Activated CD4-positive, alpha-beta T cell treated with anti-CD3 and anti-CD28 coated beads, Interleukin-2, Interleukin-4, amounts not matched to agents 100 ng/mL and 50 ng/mL, durations not matched to agents 16 hours and 8 hours (primary cell): Measurements from ENCODE around the gene FAM89B.

Source experiments
- DNase-seq: peaks from one replicate; pipeline ENCODE4 v3.0.0-alpha.2; 2020; ENCODE audit warnings: low spot score

FAM89B gene

DNA sequence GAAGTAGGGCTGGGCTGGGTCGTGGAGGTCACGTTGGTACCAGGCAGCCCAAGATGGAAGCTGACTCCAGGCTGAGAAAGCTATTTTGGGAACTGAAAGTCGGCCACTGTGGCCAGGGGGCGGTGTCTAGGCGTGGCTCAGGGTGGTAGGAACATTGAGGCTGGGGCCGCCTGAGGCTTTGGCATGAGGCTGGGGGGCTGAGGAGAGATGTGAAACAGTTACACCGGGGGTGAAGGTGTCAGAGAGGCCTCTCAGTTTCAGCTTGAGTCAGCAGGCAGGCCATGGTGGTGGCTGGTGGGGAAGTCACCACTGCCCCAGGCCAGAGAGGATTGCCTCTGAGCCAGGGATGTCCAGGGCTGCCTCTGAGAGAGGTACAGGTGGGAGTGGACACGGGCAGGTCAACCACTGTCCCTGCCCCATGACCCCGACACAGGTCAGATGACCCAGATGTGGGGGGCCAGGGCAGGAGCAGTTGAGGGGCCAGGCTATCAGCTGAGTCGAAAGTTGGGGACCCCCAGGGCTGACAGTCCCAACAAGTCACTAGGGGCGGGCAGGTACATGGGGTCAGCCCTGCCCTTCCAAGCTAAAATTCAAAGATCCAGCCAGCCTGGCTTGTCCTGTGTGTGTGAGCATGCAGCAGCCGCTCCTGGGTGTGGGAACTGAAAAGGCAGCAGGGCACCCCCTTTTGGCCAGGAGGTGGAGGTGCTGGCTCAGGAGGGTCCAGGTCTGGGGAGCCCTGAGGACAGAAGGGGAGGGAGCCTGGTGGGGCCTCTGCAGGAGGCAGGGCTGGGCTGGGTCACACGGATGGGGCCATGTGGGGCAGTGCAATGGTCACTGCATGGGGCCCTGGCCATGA lies 16.1 kb downstream of the FAM89B start:
- peak; percentile 89 for DNase-seq

DNA sequence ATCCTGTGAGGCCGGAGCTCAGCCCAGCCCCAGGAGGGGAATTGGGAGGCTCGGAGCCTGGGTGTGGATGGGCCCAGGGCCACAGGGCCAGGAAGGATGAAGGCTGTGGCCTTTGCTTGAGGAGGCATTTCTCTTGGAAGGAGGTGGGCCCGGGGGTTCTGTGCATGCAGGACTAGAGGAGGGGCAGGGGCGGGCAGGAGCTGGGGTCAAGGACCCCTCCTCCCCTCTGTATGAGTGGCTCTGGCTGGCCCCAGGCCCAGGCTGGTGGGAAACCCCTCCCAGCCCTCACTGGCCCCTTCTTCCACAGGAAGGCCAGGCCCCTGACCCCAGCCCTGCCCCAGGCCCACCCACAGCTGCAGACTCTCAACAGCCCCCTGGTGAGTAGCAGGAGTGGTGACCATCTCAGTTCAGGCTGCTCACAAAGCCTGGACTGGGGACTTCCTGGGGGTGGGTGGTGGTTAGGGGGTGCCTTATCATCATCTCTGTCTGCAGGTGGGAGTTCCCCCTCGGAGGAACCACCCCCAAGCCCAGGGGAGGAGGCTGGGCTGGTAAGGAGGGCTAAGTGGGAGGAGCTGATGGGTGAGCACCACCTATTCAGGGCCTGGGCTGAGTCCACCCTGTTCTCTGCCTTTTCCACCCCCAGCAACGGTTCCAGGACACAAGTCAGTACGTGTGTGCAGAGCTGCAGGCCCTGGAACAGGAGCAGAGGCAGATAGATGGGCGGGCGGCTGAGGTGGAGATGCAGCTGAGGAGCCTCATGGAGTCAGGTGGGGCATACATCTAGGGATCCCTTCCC lies 17.3 kb downstream of the FAM89B start:
- DNase-seq: peak; percentile 23

DNA sequence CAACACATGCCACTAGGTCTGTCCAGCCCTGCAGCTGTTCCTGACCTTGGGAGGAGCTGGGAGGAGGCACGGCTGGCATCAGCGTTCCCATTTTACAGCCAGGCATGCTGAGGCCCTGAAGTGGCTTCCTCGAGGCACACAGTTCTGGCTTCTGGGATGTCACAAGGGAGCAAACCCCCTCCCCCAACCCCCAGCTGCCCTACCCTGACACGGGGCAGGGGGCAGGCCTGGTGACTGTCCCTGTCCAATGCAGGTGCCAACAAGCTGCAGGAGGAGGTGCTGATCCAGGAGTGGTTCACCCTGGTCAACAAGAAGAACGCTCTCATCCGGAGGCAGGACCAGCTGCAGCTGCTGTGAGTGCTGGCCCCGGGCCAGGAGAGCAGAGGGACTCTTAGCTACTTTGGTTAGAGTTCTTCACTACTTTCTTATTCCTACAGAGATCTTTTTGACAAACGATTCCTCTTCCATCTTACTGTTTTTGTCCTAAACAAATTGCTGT lies 18.0 kb downstream of the FAM89B start:
- DNase-seq: no peak

DNA sequence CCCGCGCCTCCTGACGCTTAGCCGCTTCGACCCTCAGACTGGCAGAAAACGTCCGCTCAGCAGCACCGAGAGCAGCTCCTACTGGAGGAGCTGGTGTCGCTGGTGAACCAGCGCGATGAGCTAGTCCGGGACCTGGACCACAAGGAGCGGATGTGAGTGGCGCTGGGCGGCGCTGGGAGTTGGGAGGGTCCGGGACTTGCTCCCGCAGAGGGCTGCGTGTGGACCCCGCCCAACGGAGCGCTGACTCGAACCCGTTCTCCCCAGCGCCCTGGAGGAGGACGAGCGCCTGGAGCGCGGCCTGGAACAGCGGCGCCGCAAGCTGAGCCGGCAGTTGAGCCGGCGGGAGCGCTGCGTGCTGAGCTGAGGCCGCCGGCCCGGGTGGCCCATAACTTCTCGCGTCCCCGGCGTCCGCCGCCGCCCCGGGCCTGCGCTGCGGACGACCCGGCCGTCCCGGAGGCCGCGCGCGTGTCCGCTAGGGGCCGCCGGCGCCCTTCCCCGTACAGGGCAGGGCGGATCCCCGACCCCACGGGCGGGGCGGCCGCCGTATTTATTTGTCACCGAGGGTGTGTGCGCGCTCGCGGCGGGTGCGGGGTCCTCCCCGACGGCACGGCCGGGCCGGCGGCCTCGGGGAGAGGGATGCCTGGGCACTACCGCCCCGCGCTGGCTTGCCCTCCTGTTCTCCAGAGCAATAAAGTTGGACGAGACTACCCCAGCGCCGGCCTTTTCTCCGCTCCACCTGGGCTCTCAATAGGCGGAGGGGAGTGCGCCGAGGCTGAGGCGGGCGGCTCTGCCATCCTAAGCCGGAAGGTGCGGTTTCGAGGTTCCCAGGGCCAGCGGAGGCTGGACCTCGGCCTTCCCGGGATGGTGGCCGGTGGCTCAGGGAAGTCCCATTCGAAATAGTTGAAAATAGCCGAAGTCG lies 19.9 kb downstream of the FAM89B start:
- DNase-seq: no peak

DNA sequence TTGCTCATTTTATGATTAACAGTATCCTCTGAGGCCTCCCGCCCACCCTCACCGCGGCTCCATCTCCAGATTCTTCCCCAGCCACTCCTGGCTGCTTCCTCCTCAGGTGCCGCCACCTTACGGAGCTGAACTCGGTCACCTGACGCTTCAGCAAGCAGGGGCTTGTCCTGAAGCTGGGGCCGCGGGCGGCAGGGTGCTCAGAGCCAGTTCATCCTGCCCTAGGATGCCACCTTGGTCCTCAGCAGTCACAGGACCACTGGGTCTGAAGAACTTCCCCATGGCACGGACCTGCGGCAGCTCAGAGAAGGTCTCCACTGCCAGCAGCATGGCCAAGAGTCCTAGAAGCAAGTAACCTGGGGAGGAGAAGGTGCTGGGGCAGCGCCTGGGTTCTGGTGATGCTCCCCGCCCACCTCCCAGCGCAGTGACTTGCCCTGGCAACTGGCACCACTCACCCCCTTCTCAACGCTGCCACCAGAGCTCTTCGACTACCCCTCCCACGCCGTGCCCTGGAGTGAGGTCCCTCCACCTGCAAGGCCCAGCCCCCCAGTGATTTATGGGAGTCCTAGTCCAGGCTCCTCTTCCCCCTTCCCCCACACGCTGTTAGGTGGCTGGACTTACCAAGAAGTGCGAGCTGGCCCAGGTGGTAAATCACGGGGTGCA lies 20.6 kb downstream of the FAM89B start:
- DNase-seq: no peak

DNA sequence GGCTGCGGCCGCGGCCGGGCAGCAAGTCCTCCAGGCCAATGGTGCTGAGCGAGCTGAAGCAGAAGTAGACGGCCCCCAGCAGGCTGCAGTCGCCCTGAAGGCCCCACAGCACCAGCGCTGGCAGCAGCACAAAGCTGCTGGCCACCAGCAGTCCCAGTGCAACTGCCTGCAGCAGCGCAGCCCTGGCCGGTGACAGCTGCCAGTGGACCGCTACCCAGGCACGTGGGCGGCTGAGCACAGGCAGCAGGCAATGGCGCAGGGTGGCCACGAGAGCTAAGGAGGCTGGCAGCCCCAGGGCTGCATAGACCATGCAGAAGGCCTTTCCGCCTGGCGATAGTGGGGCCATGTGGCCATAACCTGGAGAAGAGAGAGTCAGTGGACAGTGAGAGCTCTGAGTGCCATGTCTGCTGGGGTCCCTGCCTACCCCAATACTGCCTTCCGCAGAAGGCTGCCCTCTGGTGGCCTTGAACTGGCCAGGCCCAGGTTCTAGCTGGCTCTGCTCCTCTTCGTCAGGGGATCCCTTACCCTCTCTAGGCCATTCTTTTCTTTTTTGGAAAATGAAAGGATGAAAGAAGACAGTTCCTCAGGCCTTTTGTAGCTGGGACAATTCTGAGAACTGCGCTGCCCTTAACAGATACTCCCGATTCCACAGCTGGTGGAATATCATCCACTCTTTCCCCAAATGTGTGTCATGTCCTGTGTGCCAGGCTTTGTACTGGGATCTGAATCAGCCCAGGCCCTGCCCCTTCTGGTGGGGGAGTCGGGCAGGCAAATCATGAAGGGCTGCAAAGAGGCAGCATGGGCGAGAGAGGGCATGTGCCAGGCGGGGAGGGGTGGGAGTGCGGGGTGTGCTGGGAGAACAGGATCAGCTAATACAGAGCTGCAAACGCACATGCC lies 21.4 kb downstream of the FAM89B start:
- DNase-seq: peak; percentile 36

DNA sequence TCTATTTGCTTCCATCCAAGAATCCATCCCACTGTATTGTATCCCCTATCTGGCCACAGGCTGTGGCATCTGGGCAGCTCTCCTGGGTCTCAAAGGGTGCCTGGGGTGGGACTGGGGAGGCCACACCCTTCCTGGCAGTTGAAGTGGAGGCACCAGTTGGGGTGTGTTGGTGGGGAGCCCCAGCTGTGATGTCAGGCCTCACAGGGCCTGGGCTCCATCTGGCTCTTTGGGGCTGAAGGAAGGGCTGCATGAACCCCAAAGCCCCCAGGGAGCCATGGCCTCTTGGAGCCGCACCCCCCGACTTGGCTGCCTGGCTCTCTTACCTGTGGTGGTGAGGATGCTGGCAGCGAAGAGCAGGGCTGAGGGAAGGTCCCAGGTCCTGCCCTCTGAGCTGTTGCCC lies 22.8 kb downstream of the FAM89B start:
- DNase-seq: no peak

DNA sequence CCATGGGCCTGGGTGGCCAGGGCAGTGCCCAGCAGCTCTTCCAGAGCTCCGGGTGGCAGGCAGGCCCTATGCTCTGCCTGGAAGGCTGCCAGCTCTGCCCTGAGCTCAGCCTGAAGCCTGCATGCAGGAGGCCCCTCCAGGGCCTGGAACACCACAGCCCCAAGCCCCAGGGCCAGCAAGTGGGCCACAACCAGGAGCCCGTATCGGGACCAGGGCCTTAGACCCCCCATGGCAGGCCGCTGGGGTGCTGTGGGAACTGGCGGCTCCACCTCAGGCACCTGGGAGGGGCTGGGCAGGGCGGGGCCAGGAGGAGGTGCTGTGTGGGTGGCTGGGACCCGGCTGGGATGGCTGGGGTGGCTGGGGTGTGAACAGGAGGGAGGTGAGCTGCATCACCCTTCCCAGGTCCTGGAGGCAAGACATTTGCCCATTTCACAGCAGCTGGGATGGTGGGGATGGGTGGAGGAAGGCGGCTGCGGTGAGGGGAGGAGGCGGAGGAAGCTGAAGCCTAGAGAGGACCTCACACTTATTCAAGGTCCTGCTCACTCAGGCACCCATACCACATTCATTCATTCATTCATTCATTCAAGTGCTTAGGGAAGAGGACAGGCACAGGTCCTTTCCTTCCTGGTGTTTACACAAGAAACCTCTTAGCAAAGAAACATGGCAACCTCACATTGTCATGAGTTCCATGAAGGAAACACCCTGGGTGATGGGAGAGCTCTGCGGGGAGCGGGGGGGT lies 23.4 kb downstream of the FAM89B start, which contains the start of gene KCNK7:
Gene KCNK7, minus strand, starts transcription at position 258 of the 739 bp plus-strand sequence. Its CDS starts 28 bp downstream, at position 230.
- no peak for DNase-seq

DNA sequence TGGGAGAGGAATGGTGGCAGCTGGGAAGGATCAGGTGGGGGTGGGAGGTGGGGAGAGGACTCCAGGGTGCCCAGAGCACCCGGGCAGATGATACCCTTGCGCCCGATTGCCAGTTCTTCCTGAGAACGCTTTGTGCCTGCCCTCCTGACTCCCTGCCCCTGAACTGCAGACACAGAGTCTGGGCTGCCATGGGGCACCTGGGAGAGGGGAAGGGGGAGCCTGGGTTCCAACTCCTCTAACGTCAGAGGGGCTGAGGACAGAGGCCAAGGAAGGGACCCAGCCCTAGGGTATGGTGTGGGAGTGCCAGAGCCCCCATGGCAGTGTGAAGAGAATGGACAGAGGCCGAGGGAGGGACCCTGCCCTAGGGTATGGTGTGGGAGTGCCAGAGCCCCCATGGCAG lies 24.2 kb downstream of the FAM89B start:
- no peak for DNase-seq

DNA sequence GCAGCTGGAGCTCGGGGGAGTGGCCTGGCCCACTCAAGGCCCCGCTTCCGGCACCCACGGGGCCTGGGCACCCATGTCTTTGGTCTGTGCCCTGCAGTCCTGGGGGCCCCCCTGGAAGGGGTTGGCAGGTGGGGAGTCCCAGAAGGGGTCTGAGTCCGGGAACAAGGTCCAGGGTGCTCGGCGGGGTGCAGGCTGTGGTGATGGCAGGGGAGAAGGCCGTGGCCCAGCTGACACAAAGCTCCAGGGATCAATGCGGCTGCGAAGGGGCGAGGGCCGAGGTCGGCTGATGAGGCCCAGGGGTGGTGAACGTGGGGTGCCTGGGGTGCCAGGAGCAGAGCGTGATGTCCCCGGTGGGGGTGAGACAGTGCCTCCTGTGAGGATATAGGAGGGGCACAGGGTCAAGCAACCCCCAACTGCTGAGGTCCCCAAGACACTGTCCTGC lies 25.9 kb downstream of the FAM89B start:
- DNase-seq: no peak

DNA sequence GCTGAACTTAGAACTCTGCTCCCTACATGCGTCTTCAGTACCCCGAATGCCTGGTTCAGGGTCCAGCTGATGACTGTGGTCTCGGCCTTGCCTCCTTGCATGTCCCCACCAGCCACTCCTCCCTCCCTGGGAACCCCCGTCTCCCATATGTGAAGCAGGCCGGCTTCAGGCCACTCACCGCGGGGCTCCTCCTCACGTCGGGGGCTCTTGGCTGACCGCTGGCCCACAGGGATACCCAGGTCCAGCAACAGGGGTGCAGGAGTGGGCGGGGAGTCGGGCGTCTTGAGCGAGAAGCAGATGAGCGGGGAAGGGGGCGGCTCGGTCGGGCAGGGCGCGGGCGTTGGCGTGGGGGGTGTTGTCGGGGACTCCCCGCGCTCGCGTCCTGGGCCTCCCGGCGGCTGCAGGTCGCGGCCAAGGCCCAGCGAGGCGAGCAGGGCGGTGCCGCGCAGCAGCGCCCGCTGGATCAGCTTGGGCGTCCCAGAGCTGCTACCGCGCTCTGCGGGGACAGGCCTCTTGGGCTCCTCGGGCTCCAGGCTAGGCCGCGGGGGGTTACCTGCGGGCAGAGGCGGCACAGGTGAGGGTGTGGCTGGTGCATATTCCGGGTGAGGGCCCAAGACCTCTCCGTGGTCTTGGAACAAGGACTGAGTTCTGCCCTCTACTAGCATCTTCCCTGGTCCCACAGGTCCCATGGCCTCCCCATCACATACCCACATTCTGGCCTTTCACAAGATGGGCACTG lies 27.0 kb downstream of the FAM89B start:
- no peak for DNase-seq

DNA sequence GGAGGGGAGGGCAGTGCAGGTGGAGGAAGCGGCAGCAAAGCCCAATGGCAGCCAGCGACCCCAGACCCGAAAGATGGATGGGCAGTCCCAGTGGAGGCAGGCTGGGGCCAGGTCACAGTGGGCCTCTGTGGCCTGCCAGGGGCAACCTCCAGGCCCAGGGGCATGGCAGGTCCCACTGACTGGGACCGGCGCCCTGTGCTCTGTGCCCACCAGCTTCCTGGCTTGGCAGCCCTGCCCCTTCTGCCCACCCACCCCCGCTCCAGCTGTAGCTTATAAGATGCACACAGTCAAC lies 27.6 kb downstream of the FAM89B start:
- no peak for DNase-seq

DNA sequence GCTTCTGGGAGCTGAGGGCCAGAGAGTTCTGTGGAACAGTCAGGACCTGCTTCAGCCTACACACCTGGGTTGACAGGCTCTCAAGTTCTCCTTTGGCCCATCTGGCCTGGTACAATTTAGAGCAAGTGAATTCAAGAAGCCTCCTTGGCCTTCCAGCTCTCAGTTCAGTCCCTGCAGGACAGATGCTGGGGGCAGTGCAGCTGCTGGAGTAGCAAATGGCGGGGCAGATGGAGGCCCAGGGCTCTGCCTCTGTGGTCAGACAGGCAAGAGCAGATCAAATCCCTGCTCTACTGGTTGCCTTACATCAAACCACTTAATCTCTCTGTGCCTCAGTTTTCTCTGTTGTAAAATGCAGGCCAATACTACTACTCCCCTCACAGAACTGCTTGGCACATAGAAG lies 31.9 kb downstream of the FAM89B start:
- DNase-seq: no peak

DNA sequence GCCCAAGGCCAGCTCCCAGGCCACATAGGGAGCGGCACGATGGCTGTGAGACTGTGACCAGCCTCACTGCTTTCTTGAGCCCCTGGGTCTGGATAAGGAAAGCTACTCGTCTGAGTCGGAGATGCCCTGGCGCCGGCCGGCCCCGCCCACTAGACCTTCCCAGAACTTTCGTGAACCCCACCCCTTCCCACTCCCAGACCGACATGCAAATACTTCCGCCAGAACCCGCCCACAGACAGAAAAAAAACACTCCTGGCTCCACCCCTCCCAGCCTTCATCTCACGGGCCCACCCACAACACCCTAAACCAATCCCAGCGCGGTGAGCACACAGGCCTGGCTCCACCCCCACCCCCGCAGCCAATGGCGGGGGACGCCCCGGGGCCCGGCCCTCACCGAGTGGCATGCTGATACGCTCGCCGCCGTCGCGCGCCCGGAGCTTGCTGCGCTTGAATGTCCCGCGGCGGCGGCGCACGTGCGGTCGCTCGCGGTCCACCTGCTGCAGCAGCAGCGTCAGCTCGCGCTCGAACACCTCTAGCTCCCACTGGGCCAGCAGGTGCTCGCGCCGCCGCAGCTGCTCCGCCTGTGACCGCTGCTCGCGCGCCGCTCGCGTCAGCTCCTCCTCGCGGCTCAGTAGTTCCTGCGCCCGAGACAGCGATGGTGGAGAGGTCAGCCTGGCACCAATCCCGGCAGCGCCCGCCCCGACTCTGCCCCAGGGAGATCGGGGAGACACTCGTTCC lies 34.7 kb downstream of the FAM89B start:
- DNase-seq: no peak

DNA sequence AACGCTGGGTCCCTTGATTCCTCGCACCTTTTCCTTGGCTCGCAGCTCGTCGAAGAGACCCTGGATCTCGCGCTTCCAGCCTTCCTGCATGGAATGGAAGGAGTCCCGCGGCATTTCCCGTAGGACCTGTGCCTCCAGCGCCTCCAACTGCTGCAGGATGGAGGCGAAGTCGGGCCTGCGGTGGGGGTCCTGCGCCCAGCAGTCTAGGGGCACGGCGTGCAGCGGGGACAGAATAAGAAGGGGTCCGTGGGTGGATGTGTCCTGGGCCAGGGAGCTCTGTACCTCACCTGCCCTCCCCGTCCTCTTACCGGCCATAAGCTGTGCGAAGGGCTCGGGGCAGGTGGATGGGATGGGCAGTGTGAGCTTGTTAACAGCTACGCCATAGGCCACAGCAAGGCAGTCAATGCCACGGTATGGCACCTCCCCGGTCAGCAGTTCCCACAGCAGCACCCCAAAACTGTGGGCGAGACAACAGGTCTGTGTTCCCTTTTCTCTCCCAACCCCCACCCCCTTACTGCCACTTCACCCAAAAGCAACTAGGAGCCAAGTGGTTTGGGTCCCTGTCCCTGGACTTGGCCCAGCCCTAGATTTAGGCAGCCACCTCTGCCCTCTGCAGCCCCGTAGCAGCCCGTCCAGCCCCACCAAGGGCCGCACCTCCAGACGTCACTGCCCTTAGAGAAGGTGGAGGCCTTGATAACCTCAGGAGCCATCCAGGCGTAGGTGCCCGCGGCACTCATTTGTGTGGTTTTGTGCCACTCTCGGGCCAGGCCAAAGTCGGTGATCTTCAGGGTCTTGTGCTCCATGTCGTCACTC lies 35.5 kb downstream of the FAM89B start:
- DNase-seq: no peak

DNA sequence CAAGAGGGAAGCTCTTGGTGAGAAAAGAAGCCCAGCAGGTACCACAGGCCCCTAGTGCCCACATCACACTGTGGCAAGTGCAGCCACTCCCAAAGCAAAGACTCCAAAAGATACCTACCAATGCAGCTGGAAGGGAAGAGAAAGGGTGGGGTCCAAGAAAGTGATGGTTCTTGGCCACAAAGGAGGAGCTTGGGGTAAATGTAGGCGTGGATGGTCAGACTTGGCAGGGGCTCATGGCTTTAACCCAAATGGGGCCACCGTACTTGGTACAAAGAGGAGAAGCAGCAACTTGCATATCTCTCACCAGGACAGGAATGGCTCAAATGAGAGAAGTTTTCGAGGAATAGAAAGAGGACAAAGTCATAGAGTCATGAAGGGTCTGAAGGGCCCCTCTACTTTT lies 36.9 kb downstream of the FAM89B start:
- DNase-seq: no peak

DNA sequence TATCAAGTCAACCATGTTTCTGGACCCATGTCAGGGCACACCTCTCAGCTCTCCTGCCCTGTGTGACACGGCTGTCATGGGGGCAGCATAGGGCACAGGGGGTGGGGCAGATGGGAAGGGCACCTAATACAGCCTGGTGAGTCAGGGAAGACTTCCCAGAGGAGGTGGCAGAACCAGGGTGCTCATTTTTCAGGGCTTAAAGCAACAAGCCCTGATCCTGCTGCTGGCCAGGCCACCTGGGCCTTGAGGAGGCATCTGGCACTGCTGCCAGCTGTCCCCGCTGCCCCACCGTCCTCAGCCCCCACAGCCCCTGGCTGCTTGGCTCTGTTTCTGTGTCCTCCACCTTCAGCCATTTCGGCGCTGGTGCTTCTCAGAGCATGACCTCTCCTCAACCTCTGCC lies 37.3 kb downstream of the FAM89B start:
- DNase-seq: no peak
